HG03175 (cell line): ENCODE measurements around the gene HAL.

Source experiments
- ATAC-seq: cut with Tn5 transposase; IDR thresholded peaks from one replicate; pipeline ENCODE4 v1.9.1; 2021; ENCODE audit warnings: mild to moderate bottlenecking, moderate library complexity; ENCODE audit not compliant: unreplicated experiment

The HAL gene

GRCh38 chr12:95996034-95996658 lies at the start of gene HAL:
Gene HAL, minus strand, starts transcription at chr12:95996344. Its CDS starts 434 bp downstream, at chr12:95995910.
- ATAC-seq: no peak

GRCh38 chr12:96045566-96045965 lies 49.4 kb upstream of the HAL start:
- ATAC-seq: no peak

DNA sequence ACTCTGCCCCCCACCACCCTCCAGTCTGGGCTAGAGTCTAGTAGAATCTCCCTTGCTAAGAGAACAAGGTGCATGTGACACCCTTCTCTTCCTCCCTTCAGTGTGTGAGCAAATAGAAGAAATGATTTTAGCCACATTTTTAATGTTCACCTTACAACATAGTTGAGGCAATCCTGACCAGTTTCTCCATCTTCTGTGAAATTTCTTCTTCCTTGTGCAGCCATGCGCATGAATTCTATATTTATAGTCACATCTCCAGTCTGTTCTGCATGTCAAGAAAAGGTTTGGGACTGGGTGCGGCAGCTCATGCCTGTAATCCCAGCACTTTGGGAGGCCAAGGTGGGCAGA lies 48.8 kb upstream of the HAL start:
- no peak for ATAC-seq

- ATAC-seq: no peak
Measured at GRCh38 chr12:96044017-96044942, 48.1 kb upstream of the HAL start.

GRCh38 chr12:96041181-96041580 lies 45.0 kb upstream of the HAL start:
- no peak for ATAC-seq

DNA sequence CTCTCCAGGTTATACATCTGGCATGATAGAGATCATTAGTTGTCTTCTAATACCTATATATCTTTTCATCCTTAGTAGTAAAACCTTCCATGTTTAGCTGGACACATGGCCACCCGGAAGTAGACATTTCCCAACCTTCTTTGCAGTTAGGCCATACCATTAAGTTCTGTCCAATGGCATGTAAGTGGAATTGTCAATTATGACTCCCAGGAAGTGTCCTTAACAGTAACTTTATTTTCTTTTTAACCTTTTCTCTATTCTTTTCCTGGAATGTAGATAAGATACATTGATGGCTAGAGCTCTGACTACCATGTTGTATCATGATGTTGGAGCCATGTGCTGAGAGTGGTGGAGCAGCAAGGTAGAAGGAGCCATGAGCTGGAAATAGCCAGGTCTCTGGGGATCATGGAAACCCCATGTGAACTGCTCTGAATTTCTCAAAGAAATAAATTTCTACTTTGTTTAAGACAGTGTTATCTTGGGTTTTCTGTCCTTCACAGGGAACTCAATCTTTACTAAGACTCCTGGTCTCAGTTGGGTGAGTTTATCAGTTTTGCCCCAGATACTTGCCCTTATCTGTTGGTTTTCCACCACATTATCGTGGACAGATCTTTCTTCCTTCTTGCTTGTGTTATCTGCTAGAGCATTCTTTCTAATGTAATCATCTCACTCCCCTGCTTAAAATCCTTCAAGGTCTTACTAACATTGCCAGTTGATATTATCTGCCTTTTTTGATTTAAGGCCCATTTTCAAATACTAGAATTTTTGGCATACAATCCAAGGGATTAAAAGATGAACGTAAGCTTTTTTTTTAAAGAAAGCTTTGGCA lies 44.4 kb upstream of the HAL start:
- no peak for ATAC-seq

DNA sequence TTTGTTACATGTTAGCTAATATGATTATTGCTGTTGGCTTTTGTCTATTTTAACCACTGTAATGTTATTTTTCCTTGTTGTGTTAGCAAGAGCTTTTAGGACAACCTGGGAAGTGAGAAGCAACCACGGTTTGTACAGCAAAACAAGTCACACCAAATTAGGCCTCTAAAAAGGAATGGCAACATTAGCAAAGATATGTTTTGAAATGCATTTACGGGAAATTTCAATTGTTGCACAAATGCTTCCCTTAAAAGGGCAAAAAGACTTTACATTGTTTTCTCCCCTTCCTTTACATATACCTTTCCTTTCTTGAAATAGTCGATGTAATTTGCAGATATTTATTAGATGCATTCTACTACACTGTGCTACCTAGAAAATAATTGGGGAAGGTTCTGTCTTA lies 43.4 kb upstream of the HAL start:
- no peak for ATAC-seq

GRCh38 chr12:96036765-96037455 lies 40.8 kb upstream of the HAL start:
- ATAC-seq: no peak

- ATAC-seq: peak; percentile 92
Measured at GRCh38 chr12:96035283-96036236, 39.4 kb upstream of the HAL start, which contains the start of gene LTA4H. Gene LTA4H, minus strand, starts transcription at chr12:96035587. Its CDS starts 68 bp downstream, at chr12:96035519.

GRCh38 chr12:96034621-96035282 lies 38.6 kb upstream of the HAL start:
- ATAC-seq: peak; percentile 17

GRCh38 chr12:96033549-96034389 lies 37.6 kb upstream of the HAL start:
- no peak for ATAC-seq

- no peak for ATAC-seq
Measured at GRCh38 chr12:96029826-96030225, 33.7 kb upstream of the HAL start.

DNA sequence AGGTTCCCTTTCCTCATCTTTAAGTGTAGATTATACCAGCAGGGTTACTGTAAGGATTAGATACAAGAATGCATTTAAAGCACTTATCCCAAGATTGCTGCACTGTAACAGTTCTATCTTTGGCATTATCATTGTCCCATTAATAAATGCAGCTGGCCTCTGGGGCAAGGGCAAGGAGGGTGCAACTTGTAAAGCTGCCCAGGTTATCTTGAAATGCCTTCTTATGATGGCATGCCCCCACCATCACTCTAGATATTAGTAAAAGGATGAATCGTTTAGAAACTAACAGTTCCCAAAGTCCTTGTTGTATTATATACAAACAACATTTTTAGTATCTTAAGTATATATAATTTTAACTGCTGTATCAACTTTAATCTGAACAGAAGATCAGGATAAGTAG lies 32.4 kb upstream of the HAL start:
- no peak for ATAC-seq

DNA sequence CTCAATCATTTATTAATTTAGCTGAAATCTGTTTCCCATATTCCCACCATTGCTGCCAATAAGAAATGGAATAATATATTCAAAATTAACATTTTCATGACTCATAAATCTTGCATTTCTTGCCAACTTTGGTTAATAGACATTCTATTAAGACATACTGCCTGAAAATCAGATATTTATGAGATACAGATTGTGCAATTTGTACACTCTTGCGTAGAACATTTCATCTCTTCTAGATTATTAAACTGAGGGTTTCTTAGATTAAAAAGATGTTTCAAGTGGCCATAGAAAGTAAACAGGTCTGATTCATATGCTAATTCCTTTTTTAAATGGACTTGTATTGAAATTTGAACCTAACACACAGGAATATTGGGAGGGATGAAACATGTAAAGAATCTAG lies 30.2 kb upstream of the HAL start:
- no peak for ATAC-seq

DNA sequence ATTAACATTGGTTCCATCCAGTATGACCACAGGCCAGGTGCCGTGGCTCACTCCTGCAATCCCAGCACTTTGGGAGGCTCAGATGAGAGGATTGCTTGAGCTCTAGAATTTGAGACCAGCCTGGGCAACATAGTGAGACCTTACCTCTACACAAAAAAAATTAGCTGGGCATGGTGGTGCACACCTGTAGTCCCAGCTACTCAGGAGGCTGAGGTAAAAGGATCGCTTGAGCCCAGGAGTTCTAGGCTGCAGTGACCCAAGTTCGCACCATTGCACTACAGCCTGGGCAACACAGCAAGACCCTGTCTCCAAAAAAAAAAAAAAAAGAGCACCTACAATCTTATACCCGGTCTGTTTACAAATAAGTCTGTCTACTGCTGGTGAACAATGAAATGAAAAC lies 29.4 kb upstream of the HAL start:
- no peak for ATAC-seq

DNA sequence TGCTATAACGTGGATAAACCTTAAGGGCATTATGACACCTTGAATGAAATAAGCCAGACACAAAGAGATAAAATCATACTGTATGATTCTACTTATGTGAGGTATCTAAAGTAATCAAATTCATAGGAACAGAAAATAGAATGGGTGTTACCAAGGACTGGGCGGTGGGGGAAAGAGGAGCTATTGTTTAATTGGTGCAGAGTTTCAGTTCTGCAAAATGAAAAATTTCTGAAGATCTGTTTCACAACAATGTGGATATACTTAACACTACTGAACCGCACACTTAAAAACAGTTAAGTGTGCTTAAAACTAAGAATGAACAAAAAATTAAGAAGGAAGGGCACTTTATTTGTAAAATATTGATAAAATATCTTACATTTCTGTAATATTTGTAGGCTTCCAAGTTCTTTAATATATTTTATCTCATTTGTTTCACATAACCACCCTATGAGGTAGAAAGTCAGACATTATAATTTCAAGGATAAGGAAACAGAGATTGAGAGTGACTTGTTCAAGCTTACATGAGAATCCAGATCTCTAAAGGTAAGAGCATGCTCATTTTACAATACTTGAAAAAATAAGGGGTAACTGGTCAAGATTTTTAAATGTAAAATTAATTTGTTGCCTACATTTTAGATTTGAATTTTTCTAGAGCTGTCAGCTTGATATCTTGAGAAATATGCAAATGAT lies 24.3 kb upstream of the HAL start:
- ATAC-seq: peak; percentile 99

GRCh38 chr12:96015672-96016071 lies 19.5 kb upstream of the HAL start:
- ATAC-seq: no peak
